Spleen (tissue), 7 donors: ENCODE measurements around the gene KRTAP4-2.

ENCODE experiments used
- CTCF ChIP-seq, 11 experiments: fragments of 200-600 bp in 7 of 11; fragments of 450-650 bp in 4 of 11; sonication (generic) in 4 of 11; IDR thresholded peaks in 8 of 11; conservative IDR thresholded peaks in 3 of 11; 1 replicate in 7 of 11; 2 replicates in 4 of 11; pipeline versions ENCODE4 v1.4.0 to v1.8.0; 2016 to 2021; ENCODE audit warnings: antibody characterized with exemption in 11 of 11, inconsistent platforms in 4 of 11, mild to moderate bottlenecking in 1 of 11
- POLR2A ChIP-seq, 3 donors: fragments of 450-650 bp; IDR thresholded peaks; one replicate each; pipeline ENCODE4 v1.5.1; 2017; ENCODE audit warnings: antibody characterized with exemption in 3 of 3, mild to moderate bottlenecking in 1 of 3
- POLR2AphosphoS5 ChIP-seq, 3 donors: sonication (generic); formaldehyde crosslinking; IDR thresholded peaks; one replicate each; pipeline ENCODE4 v1.5.1; 2017; ENCODE audit warnings: antibody characterized with exemption in 3 of 3
- donor health status: DM: no; HTN: no; CAD: no; lungs with moderate emphysema.
- donor health status: DM: no; HTN: no; CAD: no.
- donor health status: DM: no; HTN: no; CAD: no.

GRCh38 chr17:41150026-41150425 is 28.0 kb downstream of the KRTAP4-2 start:
- TF ChIP-seq CTCF (IDR thresholded peaks at IDR 0.05 in 8 of 11, conservative IDR thresholded peaks at IDR 0.05 in 3 of 11): no peak
- TF ChIP-seq POLR2AphosphoS5 (IDR thresholded peaks at IDR 0.05): no peak
- no peak for TF ChIP-seq POLR2A (IDR thresholded peaks at IDR 0.05)
